Measurements from ENCODE around the gene NUTM1. TPM values are rescaled to one million over a fixed set of nuclear protein-coding genes. Genes with fewer than 3 reads are reported as not detected.
A peak's percentile ranks its signal among the peaks of the same experiment; 100 is the strongest.

NUTM1 gene
- not detected for total RNA-seq

GRCh38 chr15:34342737-34343575 is at the start of gene NUTM1, which contains the start of gene NOP10:
TSS of gene NUTM1 (plus strand) at chr15:34343315. CDS start at chr15:34343697, 382 bp downstream.
TSS of gene NOP10 (minus strand) at chr15:34343136. CDS start at chr15:34343073, 63 bp downstream.
- ATAC-seq, result peak; percentile 94 to 95
- peak; percentile 95 for DNase-seq (ENCODE audit: low spot score)
- Mint-ChIP-seq H3K36me3 (peaks cover 13% of the 10 kb centered on the region), H3K9me3 (no peaks in the 10 kb centered on the region), H3K27me3 (no peaks in the 10 kb centered on the region), H3K4me3 (no peak within 1 kb of the TSS), H3K27ac (no peak within 1 kb of the TSS), H3K4me1 (ENCODE audit: low read depth in 2 of 2) (peaks cover 19 to 20% of the 10 kb centered on the region in 2 donors)

GRCh38 chr15:34297059-34297458 is 46.1 kb upstream of the NUTM1 start:
- ATAC-seq, result no peak
- H3K27me3 Mint-ChIP-seq, result no peaks in the 10 kb centered on the region
- H3K36me3 Mint-ChIP-seq, result no peaks in the 10 kb centered on the region
- no peak for DNase-seq (ENCODE audit: low spot score)
- H3K4me1 Mint-ChIP-seq (ENCODE audit: low read depth in 2 of 2), result peaks cover 21 to 29% of the 10 kb centered on the region in 2 donors
- peak overlapping the region in 1 of 2 donors; percentile 1 for H3K27ac Mint-ChIP-seq
- H3K4me3 Mint-ChIP-seq, result no peak overlapping the region
- no peaks in the 10 kb centered on the region for H3K9me3 Mint-ChIP-seq

GRCh38 chr15:34301058-34301457 is 42.1 kb upstream of the NUTM1 start:
- Mint-ChIP-seq H3K27ac (no peak overlapping the region), H3K27me3 (no peaks in the 10 kb centered on the region), H3K36me3 (no peaks in the 10 kb centered on the region), H3K4me3 (no peak overlapping the region), H3K9me3 (no peaks in the 10 kb centered on the region), H3K4me1 (ENCODE audit: low read depth in 2 of 2) (peaks cover 35 to 41% of the 10 kb centered on the region in 2 donors)
- ATAC-seq, result no peak
- DNase-seq (ENCODE audit: low spot score), result no peak

GRCh38 chr15:34304613-34305012 is 38.5 kb upstream of the NUTM1 start:
- Mint-ChIP-seq H3K4me1 (ENCODE audit: low read depth in 2 of 2) (peaks cover 30 to 37% of the 10 kb centered on the region in 2 donors), H3K27ac (peak overlapping the region in 1 of 2 donors; percentile 36), H3K36me3 (peaks cover 6% of the 10 kb centered on the region), H3K4me3 (no peak overlapping the region), H3K9me3 (no peaks in the 10 kb centered on the region), H3K27me3 (no peaks in the 10 kb centered on the region)
- no peak for DNase-seq (ENCODE audit: low spot score)
- ATAC-seq, result no peak

- Mint-ChIP-seq H3K9me3 (no peaks in the 10 kb centered on the region), H3K4me3 (no peak overlapping the region), H3K27ac (no peak overlapping the region), H3K36me3 (peaks cover 6% of the 10 kb centered on the region), H3K27me3 (no peaks in the 10 kb centered on the region), H3K4me1 (ENCODE audit: low read depth in 2 of 2) (peaks cover 30 to 39% of the 10 kb centered on the region in 2 donors)
- DNase-seq (ENCODE audit: low spot score) (no peak), ATAC-seq (no peak)
These were observed 31.6 kb upstream of the NUTM1 start for GRCh38 chr15:34311563-34311962.

- H3K27me3 Mint-ChIP-seq, result no peaks in the 10 kb centered on the region
- H3K4me1 Mint-ChIP-seq (ENCODE audit: low read depth in 2 of 2), result peaks cover 39 to 43% of the 10 kb centered on the region in 2 donors
- H3K9me3 Mint-ChIP-seq, result no peaks in the 10 kb centered on the region
- peak overlapping the region in 1 of 2 donors; percentile 25 for H3K27ac Mint-ChIP-seq
- H3K36me3 Mint-ChIP-seq, result no peaks in the 10 kb centered on the region
- no peak overlapping the region for H3K4me3 Mint-ChIP-seq
- DNase-seq (ENCODE audit: low spot score), result no peak
- ATAC-seq, result no peak
These were observed 28.3 kb upstream of the NUTM1 start for GRCh38 chr15:34314491-34315490.

- ATAC-seq, result peak; percentile 49 to 72
- Mint-ChIP-seq H3K4me3 (peak overlapping the region; percentile 91), H3K36me3 (no peaks in the 10 kb centered on the region), H3K27ac (peak overlapping the region; percentile 71 to 87), H3K4me1 (ENCODE audit: low read depth in 2 of 2) (peaks cover 32 to 36% of the 10 kb centered on the region in 2 donors), H3K9me3 (no peaks in the 10 kb centered on the region), H3K27me3 (no peaks in the 10 kb centered on the region)
- no peak for DNase-seq (ENCODE audit: low spot score)
These were observed 24.6 kb upstream of the NUTM1 start for GRCh38 chr15:34318277-34319079.

GRCh38 chr15:34323217-34323616 is 19.9 kb upstream of the NUTM1 start:
- Mint-ChIP-seq H3K9me3 (no peaks in the 10 kb centered on the region), H3K36me3 (no peaks in the 10 kb centered on the region), H3K4me1 (ENCODE audit: low read depth in 2 of 2) (peaks cover 21 to 22% of the 10 kb centered on the region in 2 donors), H3K4me3 (no peak overlapping the region), H3K27ac (no peak overlapping the region), H3K27me3 (no peaks in the 10 kb centered on the region)
- DNase-seq (ENCODE audit: low spot score), result no peak
- ATAC-seq, result no peak

GRCh38 chr15:34324933-34325332 is 18.2 kb upstream of the NUTM1 start:
- no peak for DNase-seq (ENCODE audit: low spot score)
- Mint-ChIP-seq H3K36me3 (no peaks in the 10 kb centered on the region), H3K4me1 (ENCODE audit: low read depth in 2 of 2) (peaks cover 22 to 25% of the 10 kb centered on the region in 2 donors), H3K9me3 (no peaks in the 10 kb centered on the region), H3K27ac (no peak overlapping the region), H3K4me3 (no peak overlapping the region), H3K27me3 (no peaks in the 10 kb centered on the region)
- no peak for ATAC-seq

- no peak overlapping the region for H3K27ac Mint-ChIP-seq
- ATAC-seq, result no peak
- no peaks in the 10 kb centered on the region for H3K27me3 Mint-ChIP-seq
- H3K9me3 Mint-ChIP-seq, result no peaks in the 10 kb centered on the region
- no peak for DNase-seq (ENCODE audit: low spot score)
- no peak overlapping the region for H3K4me3 Mint-ChIP-seq
- H3K36me3 Mint-ChIP-seq, result no peaks in the 10 kb centered on the region
- peaks cover 21 to 22% of the 10 kb centered on the region in 2 donors for H3K4me1 Mint-ChIP-seq (ENCODE audit: low read depth in 2 of 2)
These were observed 17.7 kb upstream of the NUTM1 start for GRCh38 chr15:34325368-34325767.

GRCh38 chr15:34327906-34328305 is 15.2 kb upstream of the NUTM1 start:
- H3K4me1 Mint-ChIP-seq (ENCODE audit: low read depth in 2 of 2), result peaks cover 28 to 36% of the 10 kb centered on the region in 2 donors
- peak overlapping the region; percentile 54 for H3K4me3 Mint-ChIP-seq
- ATAC-seq (no peak), DNase-seq (ENCODE audit: low spot score) (no peak)
- no peaks in the 10 kb centered on the region for H3K9me3 Mint-ChIP-seq
- H3K27ac Mint-ChIP-seq, result peak overlapping the region; percentile 79 to 84
- H3K36me3 Mint-ChIP-seq, result no peaks in the 10 kb centered on the region
- H3K27me3 Mint-ChIP-seq, result no peaks in the 10 kb centered on the region

GRCh38 chr15:34329006-34329405 is 14.1 kb upstream of the NUTM1 start:
- Mint-ChIP-seq H3K27me3 (no peaks in the 10 kb centered on the region), H3K9me3 (no peaks in the 10 kb centered on the region), H3K4me1 (ENCODE audit: low read depth in 2 of 2) (peaks cover 30 to 39% of the 10 kb centered on the region in 2 donors), H3K4me3 (peak overlapping the region; percentile 79), H3K36me3 (no peaks in the 10 kb centered on the region), H3K27ac (peak overlapping the region; percentile 79 to 84)
- ATAC-seq (no peak), DNase-seq (ENCODE audit: low spot score) (no peak)

- no peaks in the 10 kb centered on the region for H3K36me3 Mint-ChIP-seq
- H3K9me3 Mint-ChIP-seq, result no peaks in the 10 kb centered on the region
- peaks cover 34 to 47% of the 10 kb centered on the region in 2 donors for H3K4me1 Mint-ChIP-seq (ENCODE audit: low read depth in 2 of 2)
- H3K27me3 Mint-ChIP-seq, result no peaks in the 10 kb centered on the region
- DNase-seq (ENCODE audit: low spot score) (no peak), ATAC-seq (no peak)
- H3K27ac Mint-ChIP-seq, result peak overlapping the region; percentile 8 to 84
- H3K4me3 Mint-ChIP-seq, result no peak overlapping the region
These were observed 12.8 kb upstream of the NUTM1 start for GRCh38 chr15:34330279-34330678.

Data from natural killer cell treated with Interleukin-12 subunit alpha and Interleukin-12 subunit beta and Interleukin-15 and Interleukin-18, amount 100 ng/mL, for 72 hours (primary cell).